Esophagus muscularis mucosa (tissue), 4 donors: ENCODE results near the gene HAUS7. TPM values are rescaled to one million over a fixed set of nuclear protein-coding genes. Genes with fewer than 3 reads are reported as not detected.

ENCODE experiments used
- DNase-seq: peaks from one replicate; pipeline ENCODE4 v3.0.0-alpha.2; 2017; ENCODE audit errors: extremely low spot score
- H3K27ac ChIP-seq, 4 donors: fragments of 200-600 bp; sonication (generic); replicated peaks in 1 of 4; 1 replicate in 3 of 4; 2 replicates in 1 of 4; pipeline ENCODE4 v1.5.1; 2016 to 2019; ENCODE audit warnings: mild to moderate bottlenecking in 1 of 4
- H3K27me3 ChIP-seq, 4 donors: fragments of 200-600 bp; sonication (generic); one replicate each; pipeline versions ENCODE4 v1.5.1 to v1.6.0; 2016 to 2019
- H3K36me3 ChIP-seq, 4 donors: fragments of 200-600 bp; sonication (generic); one replicate each; pipeline ENCODE4 v1.5.1; 2016 to 2019
- H3K4me1 ChIP-seq, 4 donors: fragments of 200-600 bp; sonication (generic); one replicate each; pipeline ENCODE4 v1.5.1; 2016 to 2019
- H3K4me3 ChIP-seq, 4 donors: fragments of 200-600 bp; sonication (generic); 1 replicate in 2 of 4; 2 replicates in 2 of 4; pipeline ENCODE4 v1.5.1; 2016 to 2019; ENCODE audit warnings: mild to moderate bottlenecking in 4 of 4, moderate library complexity in 1 of 4
- H3K9me3 ChIP-seq, 4 donors: fragments of 200-600 bp; sonication (generic); 1 replicate in 3 of 4; 2 replicates in 1 of 4; pipeline ENCODE4 v1.5.1; 2016 to 2019
- EP300 ChIP-seq: sonication (generic); formaldehyde crosslinking; IDR thresholded peaks from one replicate; pipeline ENCODE4 v1.6.1; 2017; ENCODE audit warnings: antibody characterized with exemption
- POLR2A ChIP-seq: fragments of 450-650 bp; IDR thresholded peaks from one replicate; pipeline ENCODE4 v1.6.1; 2017; ENCODE audit warnings: antibody characterized with exemption, moderate library complexity, mild to moderate bottlenecking, low read depth
- POLR2AphosphoS5 ChIP-seq, 2 donors: sonication (generic); formaldehyde crosslinking; IDR thresholded peaks; one replicate each; pipeline ENCODE4 v1.6.1; 2017; ENCODE audit warnings: antibody characterized with exemption in 2 of 2
- WGBS: methylation state at CpG from one replicate; pipeline ENCODE4 v1.1.5; 2018; 5-methylcytosine and 5-hydroxymethylcytosine counted together
- intact Hi-C: fragments of 100-400 bp; cut with DNase I; formaldehyde crosslinking; loops from one replicate; pipeline ENCODE4 v1.15.1; 2023
- total RNA-seq, 4 donors: library from RNA; depleted of rRNA; stranded (reverse); fragments of >200 nt; gene quantifications; one replicate each; pipeline versions ENCODE4 v1.1.0 to v1.2.1, GENCODE V29; 2016
- TF ChIP-seq, protein P1 (sequence below), 3 experiments: fragments of 200-600 bp in 2 of 3; fragments of 450-650 bp in 1 of 3; sonication (generic) in 2 of 3; IDR thresholded peaks; one replicate each; pipeline ENCODE4 v1.5.1; 2017 to 2019; ENCODE audit warnings: antibody characterized with exemption in 3 of 3, mild to moderate bottlenecking in 2 of 3, moderate library complexity in 1 of 3

Gene HAUS7
- total RNA-seq, 4 donors from 2014 or later: 23.4 to 25.8 (median 24.2) TPM

DNA sequence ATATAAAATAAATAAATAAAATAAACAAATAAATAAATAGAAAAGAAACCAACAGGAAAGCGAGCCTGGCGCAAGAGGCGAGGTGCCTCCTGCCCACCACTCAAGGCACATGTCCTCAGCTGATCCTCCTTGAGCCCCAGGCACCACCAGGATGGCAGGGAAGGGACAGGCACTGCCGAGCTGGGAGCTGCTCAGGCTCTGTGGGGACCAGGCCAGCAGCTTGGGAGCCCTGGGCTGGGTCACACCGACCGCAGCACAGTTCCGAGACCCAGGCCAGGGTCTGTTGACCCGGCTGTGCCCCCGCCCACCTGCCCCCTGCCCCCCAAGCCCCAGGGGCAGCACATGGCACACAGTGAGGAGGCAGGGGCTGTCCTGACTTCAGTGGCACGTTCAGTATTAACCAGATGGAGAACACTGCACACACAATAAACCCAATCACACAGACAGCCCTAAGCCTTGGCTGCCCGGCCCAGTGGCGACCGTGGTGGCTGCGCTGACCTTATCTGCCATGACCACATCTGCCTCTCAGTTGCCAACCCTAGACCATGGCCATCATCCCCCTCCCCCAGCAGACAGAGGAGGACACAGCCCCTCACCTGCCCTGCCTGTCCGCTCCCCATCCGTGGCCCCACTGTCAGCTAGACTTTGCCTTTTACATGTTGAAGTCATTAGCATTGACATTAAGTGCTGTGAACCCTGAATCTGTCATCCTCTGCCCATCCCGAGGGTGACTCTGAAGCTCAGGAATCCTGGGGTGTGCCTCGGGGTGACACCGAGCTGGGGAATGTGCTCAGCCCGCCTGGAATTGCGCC, 21.6 kb downstream of the HAUS7 start:
- no peaks in the 10 kb centered on the region for H3K9me3 ChIP-seq
- H3K4me1 ChIP-seq: no peaks in the 10 kb centered on the region
- no peaks in the 10 kb centered on the region for H3K27me3 ChIP-seq
- DNase-seq: no peak
- peaks cover 0 to 37% (median 10%) of the 10 kb centered on the region in 4 donors for H3K36me3 ChIP-seq
- WGBS: 87% methylated on average over 15 of the region's 21 CpGs
- TF ChIP-seq, protein P1, sequence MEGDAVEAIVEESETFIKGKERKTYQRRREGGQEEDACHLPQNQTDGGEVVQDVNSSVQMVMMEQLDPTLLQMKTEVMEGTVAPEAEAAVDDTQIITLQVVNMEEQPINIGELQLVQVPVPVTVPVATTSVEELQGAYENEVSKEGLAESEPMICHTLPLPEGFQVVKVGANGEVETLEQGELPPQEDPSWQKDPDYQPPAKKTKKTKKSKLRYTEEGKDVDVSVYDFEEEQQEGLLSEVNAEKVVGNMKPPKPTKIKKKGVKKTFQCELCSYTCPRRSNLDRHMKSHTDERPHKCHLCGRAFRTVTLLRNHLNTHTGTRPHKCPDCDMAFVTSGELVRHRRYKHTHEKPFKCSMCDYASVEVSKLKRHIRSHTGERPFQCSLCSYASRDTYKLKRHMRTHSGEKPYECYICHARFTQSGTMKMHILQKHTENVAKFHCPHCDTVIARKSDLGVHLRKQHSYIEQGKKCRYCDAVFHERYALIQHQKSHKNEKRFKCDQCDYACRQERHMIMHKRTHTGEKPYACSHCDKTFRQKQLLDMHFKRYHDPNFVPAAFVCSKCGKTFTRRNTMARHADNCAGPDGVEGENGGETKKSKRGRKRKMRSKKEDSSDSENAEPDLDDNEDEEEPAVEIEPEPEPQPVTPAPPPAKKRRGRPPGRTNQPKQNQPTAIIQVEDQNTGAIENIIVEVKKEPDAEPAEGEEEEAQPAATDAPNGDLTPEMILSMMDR (IDR thresholded peaks at IDR 0.05): no peak
- TF ChIP-seq POLR2A (no peak), EP300 (no peak), POLR2AphosphoS5 (IDR thresholded peaks at IDR 0.05) (no peak)
- intact Hi-C loops: no loop called here
- no peak overlapping the region for H3K27ac ChIP-seq
- no peak overlapping the region for H3K4me3 ChIP-seq

DNA sequence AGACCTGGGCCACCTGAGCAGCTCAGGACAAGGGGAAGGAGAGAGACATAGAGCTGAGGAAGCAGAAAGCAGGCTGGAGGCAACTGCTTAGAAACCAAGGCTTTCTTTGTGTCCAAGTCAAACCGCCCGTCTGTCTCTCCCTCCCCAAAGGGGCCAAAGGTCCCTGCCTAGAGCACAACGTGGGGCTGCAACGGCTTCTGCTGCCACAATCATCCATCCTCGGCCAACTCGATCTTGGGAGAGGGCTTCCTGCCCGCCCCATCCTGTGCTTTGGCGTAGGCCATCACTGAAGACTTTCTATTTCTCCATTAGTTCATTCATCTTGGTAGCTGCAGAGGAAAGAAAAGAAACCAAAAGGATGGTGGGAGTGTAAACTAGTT, 22.8 kb downstream of the HAUS7 start:
- Histone ChIP-seq H3K4me3 (no peak overlapping the region), H3K36me3 (peaks cover 0 to 35% (median 10%) of the 10 kb centered on the region in 4 donors), H3K27ac (no peak overlapping the region), H3K4me1 (no peaks in the 10 kb centered on the region), H3K27me3 (no peaks in the 10 kb centered on the region), H3K9me3 (no peaks in the 10 kb centered on the region)
- WGBS: 83% methylated on average over 8 of the region's 8 CpGs
- TF ChIP-seq POLR2AphosphoS5 (IDR thresholded peaks at IDR 0.05) (no peak), EP300 (no peak)
- TF ChIP-seq, protein P1 (IDR thresholded peaks at IDR 0.05): no peak
- DNase-seq: no peak
- intact Hi-C loops: no loop called here

DNA sequence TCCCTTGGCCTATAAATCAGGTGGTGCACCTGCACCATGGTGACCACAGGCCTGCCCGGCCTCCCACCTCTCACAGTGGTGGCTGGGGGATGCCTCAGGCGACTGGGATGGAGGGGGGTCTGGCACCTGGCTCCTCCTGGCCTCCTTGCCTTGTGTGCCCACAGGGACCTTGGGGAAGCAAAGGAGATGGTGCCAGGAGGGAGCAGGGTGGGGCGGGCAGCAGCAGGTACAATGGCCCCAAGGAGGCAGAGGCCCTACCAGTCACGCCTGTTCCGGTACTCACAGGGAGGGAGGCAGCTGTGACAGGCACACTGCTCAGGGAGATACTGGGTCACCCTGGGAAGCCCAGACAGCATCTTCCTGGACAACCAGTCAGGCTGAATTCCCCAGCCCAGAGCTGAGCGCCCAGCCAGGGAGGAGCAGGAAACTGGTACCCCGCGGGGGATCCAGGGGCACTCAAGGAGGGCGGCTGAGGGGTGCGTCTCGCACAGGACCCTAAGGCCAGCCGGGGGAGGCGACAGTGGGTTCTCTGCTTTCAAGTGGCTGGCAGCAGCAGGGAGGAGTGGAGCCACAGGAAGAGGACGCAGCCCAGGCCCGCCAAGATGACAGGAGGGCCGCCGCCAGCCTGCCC, 23.3 kb downstream of the HAUS7 start:
- Histone ChIP-seq H3K36me3 (peaks cover 0 to 35% (median 10%) of the 10 kb centered on the region in 4 donors), H3K27me3 (no peaks in the 10 kb centered on the region), H3K4me3 (no peak overlapping the region), H3K27ac (no peak overlapping the region), H3K4me1 (no peaks in the 10 kb centered on the region), H3K9me3 (no peaks in the 10 kb centered on the region)
- 98% methylated on average over 16 of the region's 17 CpGs for WGBS
- DNase-seq: no peak
- intact Hi-C loops: no loop called here
- TF ChIP-seq POLR2A: no peak
- TF ChIP-seq, protein P1 (IDR thresholded peaks at IDR 0.05): no peak
- TF ChIP-seq POLR2AphosphoS5 (IDR thresholded peaks at IDR 0.05): no peak
- TF ChIP-seq EP300: no peak

DNA sequence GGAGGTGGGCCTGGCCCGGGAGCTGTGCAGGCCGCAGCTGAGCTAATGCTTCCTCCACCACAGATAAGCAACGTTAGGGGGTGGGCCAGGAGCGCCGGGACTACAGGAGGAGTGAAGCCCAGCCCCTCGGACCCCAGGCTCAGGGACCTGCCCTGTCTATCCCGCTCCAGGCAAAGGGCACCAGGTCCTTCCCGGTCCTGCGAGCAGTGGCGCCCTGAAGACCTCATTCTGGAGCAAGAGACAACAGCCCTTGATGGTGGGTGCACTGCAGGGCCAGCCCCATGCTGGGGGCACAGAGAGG, 23.8 kb downstream of the HAUS7 start:
- H3K4me1 ChIP-seq: no peaks in the 10 kb centered on the region
- no peak for DNase-seq
- 67% methylated on average over 4 of the region's 10 CpGs for WGBS
- no peak overlapping the region for H3K4me3 ChIP-seq
- H3K36me3 ChIP-seq: peaks cover 0 to 35% (median 10%) of the 10 kb centered on the region in 4 donors
- no peak overlapping the region for H3K27ac ChIP-seq
- H3K9me3 ChIP-seq: no peaks in the 10 kb centered on the region
- TF ChIP-seq POLR2A (no peak), EP300 (no peak), POLR2AphosphoS5 (IDR thresholded peaks at IDR 0.05) (no peak)
- TF ChIP-seq, protein P1 (IDR thresholded peaks at IDR 0.05): no peak
- H3K27me3 ChIP-seq: no peaks in the 10 kb centered on the region
- intact Hi-C loops: no loop called here
